Mucosa of descending colon (tissue), 3 donors: Measurements from ENCODE around the gene ABTB2. TPM values are rescaled to one million over a fixed set of nuclear protein-coding genes. Genes with fewer than 3 reads are reported as not detected.

Source experiments
- ATAC-seq: fragments of 200-7000 bp; cut with Tn5 transposase; one replicate; pipeline ENCODE4 v1.9.1; 2020; ENCODE audit warnings: mild to moderate bottlenecking, moderate library complexity
- DNase-seq, 3 donors: peaks; one replicate each; pipeline ENCODE4 v3.0.0-alpha.2; 2020
- H3K36me3 ChIP-seq: fragments of 200-600 bp; one replicate; pipeline ENCODE4 v1.8.0; 2021; ENCODE audit warnings: low read depth, mild to moderate bottlenecking
- H3K4me1 ChIP-seq: fragments of 200-600 bp; one replicate; pipeline ENCODE4 v1.8.0; 2021; ENCODE audit warnings: low read depth, mild to moderate bottlenecking
- H3K4me3 ChIP-seq: fragments of 200-600 bp; one replicate; pipeline ENCODE4 v1.8.0; 2021; ENCODE audit warnings: mild to moderate bottlenecking
- H3K9me3 ChIP-seq: fragments of 200-600 bp; one replicate; pipeline ENCODE4 v1.8.0; 2021; ENCODE audit warnings: mild to moderate bottlenecking
- CTCF ChIP-seq: fragments of 200-600 bp; IDR thresholded peaks from one replicate; pipeline ENCODE4 v1.8.0; 2022; ENCODE audit warnings: antibody characterized with exemption, mild to moderate bottlenecking
- intact Hi-C, 2 donors: fragments of 100-400 bp; cut with DNase I in 1 of 2; cut with micrococcal nuclease in 1 of 2; formaldehyde crosslinking; loops; one replicate each; pipeline versions ENCODE4 v1.11.0 to v1.11.1; 2022; cut with DNase I, micrococcal nuclease
- total RNA-seq, 3 donors: library from RNA; stranded (reverse); fragmentation: NEBNext Ultra II Directional in 2 of 3; extraction: Animal tissue kit (Norgen Biotek cat#: 25700) in 2 of 3; gene quantifications; one replicate each; pipeline versions ENCODE4 v1.2.1 to v1.2.4, GENCODE V29; 2021 to 2023
- donor health status: DM: no; HTN: no; CAD: no; lungs with moderate emphysema.
- donor health status: DM: no; HTN: no; CAD: no.
- donor health status: DM: no; HTN: yes; CAD: no.

ABTB2 gene
- total RNA-seq, 3 donors from 2014 or later, result 12.8 to 16.8 (median 14.3) TPM

GRCh38 chr11:34145847-34146381, 211.9 kb downstream of the ABTB2 start:
- no peak for TF ChIP-seq CTCF
- DNase-seq (no peak), ATAC-seq (no peak)
- H3K4me3 ChIP-seq, result no peak overlapping the region
- intact Hi-C loops, result no loop called here
- no peaks in the 10 kb centered on the region for H3K9me3 ChIP-seq
- H3K4me1 ChIP-seq, result no peaks in the 10 kb centered on the region
- H3K36me3 ChIP-seq, result peaks cover 7% of the 10 kb centered on the region

GRCh38 chr11:34145073-34145472, 212.7 kb downstream of the ABTB2 start:
- H3K36me3 ChIP-seq, result peaks cover 7% of the 10 kb centered on the region

GRCh38 chr11:34143048-34143447, 214.8 kb downstream of the ABTB2 start:
- DNase-seq, result no peak
- Histone ChIP-seq H3K4me3 (no peak overlapping the region), H3K36me3 (peaks cover 7% of the 10 kb centered on the region), H3K9me3 (no peaks in the 10 kb centered on the region), H3K4me1 (no peaks in the 10 kb centered on the region)
- intact Hi-C loops, result no loop called here
- no peak for TF ChIP-seq CTCF
- no peak for ATAC-seq

More at GRCh38 chr11:34145073-34145472, 212.7 kb downstream of the ABTB2 start:
- intact Hi-C loops, result no loop called here
- ATAC-seq, result no peak
- no peaks in the 10 kb centered on the region for H3K4me1 ChIP-seq
- TF ChIP-seq CTCF, result no peak
- DNase-seq, result no peak
- no peaks in the 10 kb centered on the region for H3K9me3 ChIP-seq
- H3K4me3 ChIP-seq, result no peak overlapping the region

- Histone ChIP-seq H3K9me3 (no peaks in the 10 kb centered on the region), H3K36me3 (peaks cover 8% of the 10 kb centered on the region), H3K4me1 (no peaks in the 10 kb centered on the region), H3K4me3 (no peak overlapping the region)
- DNase-seq (no peak), ATAC-seq (no peak)
- TF ChIP-seq CTCF, result no peak
- intact Hi-C loops, result no loop called here
Observed at GRCh38 chr11:34140149-34140548, 217.7 kb downstream of the ABTB2 start.

- no peak for DNase-seq
- TF ChIP-seq CTCF, result no peak
- Histone ChIP-seq H3K4me1 (no peaks in the 10 kb centered on the region), H3K36me3 (peaks cover 8% of the 10 kb centered on the region), H3K9me3 (no peaks in the 10 kb centered on the region), H3K4me3 (no peak overlapping the region)
- no peak for ATAC-seq
- intact Hi-C loops, result no loop called here
Observed at GRCh38 chr11:34139346-34139745, 218.5 kb downstream of the ABTB2 start.

- no peaks in the 10 kb centered on the region for H3K9me3 ChIP-seq
- TF ChIP-seq CTCF, result no peak
- H3K4me1 ChIP-seq, result no peaks in the 10 kb centered on the region
- H3K36me3 ChIP-seq, result peaks cover 15% of the 10 kb centered on the region
- no peak overlapping the region for H3K4me3 ChIP-seq
- intact Hi-C loops, result no loop called here
- DNase-seq (no peak), ATAC-seq (no peak)
Observed at GRCh38 chr11:34136420-34136819, 221.4 kb downstream of the ABTB2 start.
